ENCODE data around the gene HIP1.
"Not testable (repeated sequence)": the region's sequence is repeated elsewhere in the genome, so short reads cannot be mapped to it uniquely, and the experiment has no call there.

HIP1 gene

GRCh38 chr7:75696263-75697037, 42.3 kb downstream of the HIP1 start:
- H3K27me3 ChIP-seq (ENCODE audit: insufficient read depth, low read depth), result no peaks in the 10 kb centered on the region
- H3K4me3 ChIP-seq (IDR thresholded peaks at IDR 0.05; ENCODE audit: insufficient read depth, low read depth, low read length), result no peak overlapping the region
- H3K4me2 ChIP-seq, result no peak overlapping the region
- H3K9ac ChIP-seq, result no peak overlapping the region
- no peak overlapping the region for H2AFZ ChIP-seq (ENCODE audit: low read depth)
- no peak for TF ChIP-seq CTCF (conservative IDR thresholded peaks at IDR 0.05; ENCODE audit: low read depth, low read length)
- no peaks in the 10 kb centered on the region for H3K79me2 ChIP-seq (ENCODE audit: insufficient read depth, low read depth)
- no peaks in the 10 kb centered on the region for H4K20me1 ChIP-seq (ENCODE audit: insufficient read depth)
- no peak overlapping the region for H3K27ac ChIP-seq
- no peaks in the 10 kb centered on the region for H3K4me1 ChIP-seq (ENCODE audit: low read depth, poor library complexity, severe bottlenecking)
- H3K36me3 ChIP-seq (ENCODE audit: insufficient read depth), result no peaks in the 10 kb centered on the region

- H3K4me2 ChIP-seq, result no peak overlapping the region
- no peak overlapping the region for H3K27ac ChIP-seq
- H3K79me2 ChIP-seq (ENCODE audit: insufficient read depth, low read depth), result no peaks in the 10 kb centered on the region
- no peak for TF ChIP-seq CTCF (conservative IDR thresholded peaks at IDR 0.05; ENCODE audit: low read depth, low read length)
- H3K36me3 ChIP-seq (ENCODE audit: insufficient read depth), result no peaks in the 10 kb centered on the region
- no peak overlapping the region for H2AFZ ChIP-seq (ENCODE audit: low read depth)
- no peak overlapping the region for H3K4me3 ChIP-seq (IDR thresholded peaks at IDR 0.05; ENCODE audit: insufficient read depth, low read depth, low read length)
- no peaks in the 10 kb centered on the region for H4K20me1 ChIP-seq (ENCODE audit: insufficient read depth)
- no peaks in the 10 kb centered on the region for H3K4me1 ChIP-seq (ENCODE audit: low read depth, poor library complexity, severe bottlenecking)
- no peak overlapping the region for H3K9ac ChIP-seq
- no peaks in the 10 kb centered on the region for H3K27me3 ChIP-seq (ENCODE audit: insufficient read depth, low read depth)
Observed at GRCh38 chr7:75694638-75695399, 43.9 kb downstream of the HIP1 start.

- H3K79me2 ChIP-seq (ENCODE audit: insufficient read depth, low read depth); H3K9ac ChIP-seq; H4K20me1 ChIP-seq (ENCODE audit: insufficient read depth); H3K27ac ChIP-seq; H3K4me1 ChIP-seq (ENCODE audit: low read depth, poor library complexity, severe bottlenecking); H3K27me3 ChIP-seq (ENCODE audit: insufficient read depth, low read depth); H3K4me3 ChIP-seq (IDR thresholded peaks at IDR 0.05; ENCODE audit: insufficient read depth, low read depth, low read length); H3K4me2 ChIP-seq; H2AFZ ChIP-seq (ENCODE audit: low read depth); H3K36me3 ChIP-seq (ENCODE audit: insufficient read depth): not testable (repeated sequence)
Observed at GRCh38 chr7:75693668-75694067, 45.1 kb downstream of the HIP1 start.

GRCh38 chr7:75691793-75692543, 46.8 kb downstream of the HIP1 start:
- H2AFZ ChIP-seq (ENCODE audit: low read depth), result no peak overlapping the region
- H3K36me3 ChIP-seq (ENCODE audit: insufficient read depth), result no peaks in the 10 kb centered on the region
- no peaks in the 10 kb centered on the region for H3K79me2 ChIP-seq (ENCODE audit: insufficient read depth, low read depth)
- H3K9ac ChIP-seq, result no peak overlapping the region
- H3K27me3 ChIP-seq (ENCODE audit: insufficient read depth, low read depth), result no peaks in the 10 kb centered on the region
- no peak overlapping the region for H3K27ac ChIP-seq
- no peak for TF ChIP-seq CTCF (conservative IDR thresholded peaks at IDR 0.05; ENCODE audit: low read depth, low read length)
- H4K20me1 ChIP-seq (ENCODE audit: insufficient read depth), result no peaks in the 10 kb centered on the region
- no peak overlapping the region for H3K4me2 ChIP-seq
- H3K4me3 ChIP-seq (IDR thresholded peaks at IDR 0.05; ENCODE audit: insufficient read depth, low read depth, low read length), result no peak overlapping the region
- H3K4me1 ChIP-seq (ENCODE audit: low read depth, poor library complexity, severe bottlenecking), result no peaks in the 10 kb centered on the region

Measured in KMS-11 (cell line).